ENCODE data around the gene TSSK3.

DNA sequence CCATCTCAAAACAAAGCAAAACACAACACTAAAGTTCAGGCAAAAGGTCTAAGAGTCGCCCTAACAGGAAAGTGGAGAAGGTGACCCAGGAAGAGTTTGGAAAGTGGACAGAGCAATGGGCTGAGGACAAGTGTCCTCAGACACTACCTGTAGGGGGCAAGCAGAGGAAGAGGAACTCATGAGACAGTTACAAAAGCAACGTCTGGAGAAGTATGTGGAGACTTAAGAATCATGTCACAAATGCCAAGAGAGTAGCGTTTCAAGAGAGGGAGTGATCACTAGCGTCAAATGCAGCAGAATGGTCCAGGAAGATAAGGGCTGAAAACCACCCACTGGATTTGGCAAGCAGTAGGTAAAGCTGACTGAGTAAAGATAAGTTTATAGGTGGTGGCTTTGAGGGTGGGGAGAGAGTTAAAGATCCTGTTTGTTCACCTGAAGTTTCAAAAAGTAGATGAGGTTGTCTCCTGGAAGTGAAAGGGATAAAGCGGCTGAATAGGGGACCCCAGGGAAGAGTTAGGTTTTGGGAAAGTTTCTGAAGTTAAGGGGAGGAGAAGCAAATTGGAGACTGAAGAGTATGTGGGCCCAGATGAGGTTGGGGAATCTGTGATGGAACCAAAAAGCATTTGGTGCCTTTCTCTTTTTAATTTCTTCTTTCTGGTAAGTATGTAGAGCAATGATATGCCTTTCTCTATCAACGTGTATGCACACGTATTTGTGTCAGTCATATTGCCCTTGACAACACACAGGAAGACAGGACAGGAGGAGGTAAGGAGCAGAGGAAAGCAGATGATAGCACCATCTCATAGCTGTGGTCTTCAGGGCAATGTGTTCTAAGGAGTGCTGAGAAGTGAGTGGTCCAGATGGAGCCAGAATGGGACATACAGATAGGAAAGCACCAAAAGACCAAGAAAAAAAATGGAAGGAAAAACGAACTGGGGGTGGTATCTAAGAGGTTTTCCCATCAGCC is 28.8 kb downstream of the TSSK3 start:
- TF ChIP-seq, protein P1, sequence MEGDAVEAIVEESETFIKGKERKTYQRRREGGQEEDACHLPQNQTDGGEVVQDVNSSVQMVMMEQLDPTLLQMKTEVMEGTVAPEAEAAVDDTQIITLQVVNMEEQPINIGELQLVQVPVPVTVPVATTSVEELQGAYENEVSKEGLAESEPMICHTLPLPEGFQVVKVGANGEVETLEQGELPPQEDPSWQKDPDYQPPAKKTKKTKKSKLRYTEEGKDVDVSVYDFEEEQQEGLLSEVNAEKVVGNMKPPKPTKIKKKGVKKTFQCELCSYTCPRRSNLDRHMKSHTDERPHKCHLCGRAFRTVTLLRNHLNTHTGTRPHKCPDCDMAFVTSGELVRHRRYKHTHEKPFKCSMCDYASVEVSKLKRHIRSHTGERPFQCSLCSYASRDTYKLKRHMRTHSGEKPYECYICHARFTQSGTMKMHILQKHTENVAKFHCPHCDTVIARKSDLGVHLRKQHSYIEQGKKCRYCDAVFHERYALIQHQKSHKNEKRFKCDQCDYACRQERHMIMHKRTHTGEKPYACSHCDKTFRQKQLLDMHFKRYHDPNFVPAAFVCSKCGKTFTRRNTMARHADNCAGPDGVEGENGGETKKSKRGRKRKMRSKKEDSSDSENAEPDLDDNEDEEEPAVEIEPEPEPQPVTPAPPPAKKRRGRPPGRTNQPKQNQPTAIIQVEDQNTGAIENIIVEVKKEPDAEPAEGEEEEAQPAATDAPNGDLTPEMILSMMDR (IDR thresholded peaks at IDR 0.05; ENCODE audit: low read depth, low read length): no peak
- TF ChIP-seq MYC (IDR thresholded peaks at IDR 0.05; ENCODE audit: low read depth, low read length): no peak
- TF ChIP-seq, protein P2, sequence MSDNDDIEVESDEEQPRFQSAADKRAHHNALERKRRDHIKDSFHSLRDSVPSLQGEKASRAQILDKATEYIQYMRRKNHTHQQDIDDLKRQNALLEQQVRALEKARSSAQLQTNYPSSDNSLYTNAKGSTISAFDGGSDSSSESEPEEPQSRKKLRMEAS (IDR thresholded peaks at IDR 0.05; ENCODE audit: low read depth, low read length): no peak
- TF ChIP-seq POLR2A (IDR thresholded peaks at IDR 0.05; ENCODE audit: extremely low read depth, insufficient read length): no peak
